K562 (cell line): Measurements from ENCODE around the gene SCAMP2. TPM values are rescaled to one million over a fixed set of nuclear protein-coding genes. Genes with fewer than 3 reads are reported as not detected.

Experiments used
- FIP1L1 ChIP-seq: fragments of 200-400 bp; formaldehyde crosslinking; IDR thresholded peaks from 2 replicates; pipeline ENCODE4 v1.6.1; 2018; ENCODE audit warnings: mild to moderate bottlenecking, low read depth, low read length; ENCODE audit not compliant: poor library complexity, severe bottlenecking
- HOXB6 ChIP-seq: fragments of 250-450 bp; sonication (Bioruptor Pico); IDR thresholded peaks from 2 replicates; pipeline ENCODE4 v1.5.1; 2022; ENCODE audit warnings: mild to moderate bottlenecking, borderline replicate concordance
- KLF16 ChIP-seq: IDR thresholded peaks from 2 replicates; pipeline ENCODE4 v1.6.1; 2016; ENCODE audit warnings: antibody characterized with exemption
- MNT ChIP-seq, 2 experiments: fragments of 450-650 bp; conservative IDR thresholded peaks; 2 replicates each; pipeline ENCODE4 v1.6.1; 2017; ENCODE audit warnings: mild to moderate bottlenecking in 2 of 2, moderate library complexity in 2 of 2
- PTTG1 ChIP-seq: fragments of 450-650 bp; IDR thresholded peaks from 2 replicates; pipeline ENCODE4 v1.6.1; 2016; ENCODE audit warnings: low read depth, mild to moderate bottlenecking, missing genetic modification characterization, missing compliant biosample characterization
- SMARCE1 ChIP-seq: fragments of 450-650 bp; IDR thresholded peaks from 2 replicates; pipeline ENCODE4 v1.7.1; 2016; ENCODE audit warnings: mild to moderate bottlenecking
- YBX1 ChIP-seq: fragments of 450-650 bp; IDR thresholded peaks from 2 replicates; pipeline ENCODE4 v1.7.1; 2016; ENCODE audit warnings: mild to moderate bottlenecking
- ZEB2 ChIP-seq: fragments of 450-650 bp; IDR thresholded peaks from 2 replicates; pipeline ENCODE4 v1.6.1; 2016
- ZNF175 ChIP-seq: fragments of 200-800 bp; sonication (Bioruptor generic); IDR thresholded peaks from 2 replicates; pipeline ENCODE4 v1.6.1; 2016; ENCODE audit warnings: low read depth, mild to moderate bottlenecking, missing genetic modification characterization, missing compliant biosample characterization
- ZNF318 ChIP-seq, 2 experiments: fragments of 450-650 bp; IDR thresholded peaks; 2 replicates each; pipeline ENCODE4 v1.6.1; 2016; ENCODE audit warnings: mild to moderate bottlenecking in 2 of 2, borderline replicate concordance in 1 of 2, low read depth in 1 of 2, moderate library complexity in 1 of 2
- ZNF561 ChIP-seq: fragments of 450-650 bp; formaldehyde crosslinking; conservative IDR thresholded peaks from 2 replicates; pipeline ENCODE4 v1.4.0; 2020; ENCODE audit warnings: mild to moderate bottlenecking, moderate library complexity
- polyA plus RNA-seq, 8 experiments: library from polyadenylated mRNA; depleted of rRNA in 4 of 8; stranded (reverse) in 5 of 8; unstranded in 3 of 8; fragments of >200 nt; fragmentation: Nextera tagmentation in 2 of 8; fragmentation: Illumina TruSeq in 1 of 8; extraction: Ambion mirVana in 2 of 8; extraction: Trizol in 1 of 8; gene quantifications; 2 replicates each; pipeline versions ENCODE4 v1.2.1 to v1.2.3, GENCODE V29; 2011 to 2014; ENCODE audit warnings: inconsistent platforms in 1 of 8, missing spikeins in 1 of 8
- total RNA-seq, 7 experiments: library from RNA; depleted of rRNA in 6 of 7; stranded (reverse); fragments of >200 nt in 6 of 7; fragmentation: Illumina TruSeq in 2 of 7; extraction: Trizol in 2 of 7; gene quantifications; 2 replicates each; pipeline versions ENCODE4 v1.2.1 to v1.2.3, GENCODE V29; 2011 to 2021; ENCODE audit warnings: low replicate concordance in 1 of 7

SCAMP2 gene
- total and polyA plus RNA-seq, 9 of the 15 experiments (the other 6 are each of a cell fraction or from before 2014, with no cell fraction given) = 5.9 to 61.1 (median 20.1) TPM

GRCh38 chr15:74836846-74837245, 36.3 kb downstream of the SCAMP2 start (continued):
- TF ChIP-seq MNT (conservative IDR thresholded peaks at IDR 0.05) = no peak
- TF ChIP-seq PTTG1 = no peak
- no peak for TF ChIP-seq KLF16
- TF ChIP-seq FIP1L1 = no peak
- TF ChIP-seq ZNF561 (CRISPR knock-in tag) = no peak
- no peak for TF ChIP-seq SMARCE1
- TF ChIP-seq HOXB6 (CRISPR knock-in tag) = no peak
- TF ChIP-seq ZNF175 (CRISPR knock-in tag) = no peak
- TF ChIP-seq YBX1 = no peak
- TF ChIP-seq ZEB2 = no peak
- no peak for TF ChIP-seq ZNF318 (IDR thresholded peaks at IDR 0.05; ENCODE audit: borderline replicate concordance in 1 of 2, low read depth in 1 of 2)
